ENCODE results near the gene BBX. TPM values are rescaled to one million over a fixed set of nuclear protein-coding genes. Genes with fewer than 3 reads are reported as not detected.
A peak's percentile ranks its signal among the peaks of the same experiment; 100 is the strongest.
"Not testable (repeated sequence)": the region's sequence is repeated elsewhere in the genome, so short reads cannot be mapped to it uniquely, and the experiment has no call there.

Gene BBX
- total RNA-seq, 1 donor: 97.6 TPM

GRCh38 chr3:107690522-107691138 is 167.9 kb downstream of the BBX start:
- peak; percentile 52 for TF ChIP-seq CTCF (IDR thresholded peaks at IDR 0.05; ENCODE audit: insufficient read depth, low read depth, low read length)
- H3K4me3 ChIP-seq (ENCODE audit: low read depth, low read length): no peak overlapping the region
- peak; percentile 81 for DNase-seq (ENCODE audit: low read depth)

GRCh38 chr3:107691984-107692383 is 169.2 kb downstream of the BBX start:
- not testable (repeated sequence) for H3K4me3 ChIP-seq (ENCODE audit: low read depth, low read length); DNase-seq (ENCODE audit: low read depth)

GRCh38 chr3:107697348-107697747 is 174.6 kb downstream of the BBX start:
- peak overlapping the region; percentile 59 for H3K4me3 ChIP-seq (ENCODE audit: low read depth, low read length)

GRCh38 chr3:107697855-107698254 is 175.1 kb downstream of the BBX start:
- not testable (repeated sequence) for DNase-seq (ENCODE audit: low read depth)
- H3K4me3 ChIP-seq (ENCODE audit: low read depth, low read length): peak overlapping the region; percentile 59

More at GRCh38 chr3:107697348-107697747, 174.6 kb downstream of the BBX start:
- DNase-seq (ENCODE audit: low read depth): not testable (repeated sequence)

- no peak overlapping the region for H3K4me3 ChIP-seq (ENCODE audit: low read depth, low read length)
- DNase-seq (ENCODE audit: low read depth): peak; percentile 25
- no peak for TF ChIP-seq CTCF (IDR thresholded peaks at IDR 0.05; ENCODE audit: insufficient read depth, low read depth, low read length)
These were observed 176.9 kb downstream of the BBX start for GRCh38 chr3:107699682-107700081.

- H3K4me3 ChIP-seq (ENCODE audit: low read depth, low read length): no peak overlapping the region
- TF ChIP-seq CTCF (IDR thresholded peaks at IDR 0.05; ENCODE audit: insufficient read depth, low read depth, low read length): no peak
These were observed 178.5 kb downstream of the BBX start for GRCh38 chr3:107701299-107701698.

GRCh38 chr3:107704477-107704876 is 181.7 kb downstream of the BBX start:
- peak; percentile 54 for DNase-seq (ENCODE audit: low read depth)
- no peak for TF ChIP-seq CTCF (IDR thresholded peaks at IDR 0.05; ENCODE audit: insufficient read depth, low read depth, low read length)
- H3K4me3 ChIP-seq (ENCODE audit: low read depth, low read length): no peak overlapping the region

More at GRCh38 chr3:107701299-107701698, 178.5 kb downstream of the BBX start:
- no peak for DNase-seq (ENCODE audit: low read depth)

GRCh38 chr3:107705046-107705445 is 182.3 kb downstream of the BBX start:
- TF ChIP-seq CTCF (IDR thresholded peaks at IDR 0.05; ENCODE audit: insufficient read depth, low read depth, low read length): no peak
- no peak overlapping the region for H3K4me3 ChIP-seq (ENCODE audit: low read depth, low read length)
- DNase-seq (ENCODE audit: low read depth): no peak
